ENCODE results near the gene TMC6. TPM values are rescaled to one million over a fixed set of nuclear protein-coding genes. Genes with fewer than 3 reads are reported as not detected.

Gene TMC6
- total and polyA plus RNA-seq, 2 of the 13 experiments (the other 11 are each of a cell fraction or from before 2014, with no cell fraction given), result 48.4 to 99.1 TPM

DNA sequence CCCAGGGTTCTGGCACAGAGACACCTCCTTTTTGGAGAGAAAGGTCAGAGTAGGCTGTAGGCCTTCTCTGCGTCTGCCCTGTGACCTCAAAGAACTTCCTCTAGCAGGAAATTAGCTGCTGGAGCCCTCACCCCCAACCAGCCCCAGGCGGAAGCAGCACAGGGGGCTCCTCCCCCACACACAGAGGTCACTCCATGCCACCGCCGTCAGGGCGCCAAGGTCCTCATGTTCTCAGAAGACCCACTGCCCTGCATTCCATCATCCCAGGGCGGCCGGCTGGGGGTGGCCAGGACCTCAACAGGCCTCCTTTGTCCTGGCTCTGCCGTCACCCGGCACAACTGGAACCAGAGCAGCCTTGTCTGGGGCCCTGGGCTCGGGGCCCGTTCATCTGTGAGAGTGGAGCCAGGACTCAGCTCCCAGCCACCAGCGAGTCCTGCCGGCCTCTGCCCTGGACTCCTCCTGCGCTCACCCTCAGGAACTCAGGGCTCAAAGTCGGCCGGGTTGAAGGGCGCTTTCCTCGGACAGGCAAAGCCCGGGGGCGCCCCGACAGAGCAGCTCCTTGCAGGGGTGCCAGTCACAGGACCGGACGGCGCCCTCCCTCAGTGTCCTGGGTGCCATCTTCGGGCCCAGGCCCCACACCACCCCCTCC is 1.2 kb downstream of the TMC6 start (continued):
- TF ChIP-seq, protein P1, sequence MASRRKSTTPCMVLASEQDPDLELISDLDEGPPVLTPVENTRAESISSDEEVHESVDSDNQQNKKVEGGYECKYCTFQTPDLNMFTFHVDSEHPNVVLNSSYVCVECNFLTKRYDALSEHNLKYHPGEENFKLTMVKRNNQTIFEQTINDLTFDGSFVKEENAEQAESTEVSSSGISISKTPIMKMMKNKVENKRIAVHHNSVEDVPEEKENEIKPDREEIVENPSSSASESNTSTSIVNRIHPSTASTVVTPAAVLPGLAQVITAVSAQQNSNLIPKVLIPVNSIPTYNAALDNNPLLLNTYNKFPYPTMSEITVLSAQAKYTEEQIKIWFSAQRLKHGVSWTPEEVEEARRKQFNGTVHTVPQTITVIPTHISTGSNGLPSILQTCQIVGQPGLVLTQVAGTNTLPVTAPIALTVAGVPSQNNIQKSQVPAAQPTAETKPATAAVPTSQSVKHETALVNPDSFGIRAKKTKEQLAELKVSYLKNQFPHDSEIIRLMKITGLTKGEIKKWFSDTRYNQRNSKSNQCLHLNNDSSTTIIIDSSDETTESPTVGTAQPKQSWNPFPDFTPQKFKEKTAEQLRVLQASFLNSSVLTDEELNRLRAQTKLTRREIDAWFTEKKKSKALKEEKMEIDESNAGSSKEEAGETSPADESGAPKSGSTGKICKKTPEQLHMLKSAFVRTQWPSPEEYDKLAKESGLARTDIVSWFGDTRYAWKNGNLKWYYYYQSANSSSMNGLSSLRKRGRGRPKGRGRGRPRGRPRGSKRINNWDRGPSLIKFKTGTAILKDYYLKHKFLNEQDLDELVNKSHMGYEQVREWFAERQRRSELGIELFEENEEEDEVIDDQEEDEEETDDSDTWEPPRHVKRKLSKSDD (CRISPR knock-in tag; IDR thresholded peaks at IDR 0.05; ENCODE audit: low read depth), result no peak
- TF ChIP-seq ZNF205 (CRISPR knock-in tag; IDR thresholded peaks at IDR 0.05), result 0 out of 2 replicates have a peak, but pooled peaks have one; percentile 29
- TF ChIP-seq NONO (IDR thresholded peaks at IDR 0.05), result no peak
- peak; percentile 83 for TF ChIP-seq NONO (CRISPR knock-in tag; conservative IDR thresholded peaks at IDR 0.05)
- TF ChIP-seq, protein P2, sequence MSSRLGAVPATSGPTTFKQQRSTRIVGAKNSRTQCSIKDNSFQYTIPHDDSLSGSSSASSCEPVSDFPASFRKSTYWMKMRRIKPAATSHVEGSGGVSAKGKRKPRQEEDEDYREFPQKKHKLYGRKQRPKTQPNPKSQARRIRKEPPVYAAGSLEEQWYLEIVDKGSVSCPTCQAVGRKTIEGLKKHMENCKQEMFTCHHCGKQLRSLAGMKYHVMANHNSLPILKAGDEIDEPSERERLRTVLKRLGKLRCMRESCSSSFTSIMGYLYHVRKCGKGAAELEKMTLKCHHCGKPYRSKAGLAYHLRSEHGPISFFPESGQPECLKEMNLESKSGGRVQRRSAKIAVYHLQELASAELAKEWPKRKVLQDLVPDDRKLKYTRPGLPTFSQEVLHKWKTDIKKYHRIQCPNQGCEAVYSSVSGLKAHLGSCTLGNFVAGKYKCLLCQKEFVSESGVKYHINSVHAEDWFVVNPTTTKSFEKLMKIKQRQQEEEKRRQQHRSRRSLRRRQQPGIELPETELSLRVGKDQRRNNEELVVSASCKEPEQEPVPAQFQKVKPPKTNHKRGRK (CRISPR knock-in tag; IDR thresholded peaks at IDR 0.05), result no peak
- TF ChIP-seq ARNTL (CRISPR knock-in tag; IDR thresholded peaks at IDR 0.05), result peak; percentile 87
- TF ChIP-seq ZNF563 (CRISPR knock-in tag; IDR thresholded peaks at IDR 0.05), result no peak
- no peak for TF ChIP-seq ZNF879 (CRISPR knock-in tag; IDR thresholded peaks at IDR 0.05)
- TF ChIP-seq, protein P3, sequence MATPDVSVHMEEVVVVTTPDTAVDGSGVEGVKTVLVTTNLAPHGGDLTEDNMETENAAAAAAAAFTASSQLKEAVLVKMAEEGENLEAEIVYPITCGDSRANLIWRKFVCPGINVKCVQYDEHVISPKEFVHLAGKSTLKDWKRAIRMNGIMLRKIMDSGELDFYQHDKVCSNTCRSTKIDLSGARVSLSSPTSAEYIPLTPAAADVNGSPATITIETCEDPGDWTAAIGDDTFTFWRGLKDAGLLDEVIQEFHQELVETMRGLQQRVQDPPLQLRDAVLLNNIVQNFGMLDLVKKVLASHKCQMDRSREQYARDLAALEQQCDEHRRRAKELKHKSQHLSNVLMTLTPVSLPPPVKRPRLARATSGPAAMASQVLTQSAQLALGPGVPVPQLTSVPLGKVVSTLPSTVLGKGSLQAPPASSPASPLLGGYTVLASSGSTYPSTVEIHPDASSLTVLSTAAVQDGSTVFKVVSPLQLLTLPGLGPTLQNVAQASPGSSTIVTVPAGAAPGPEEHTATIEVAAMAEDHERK (CRISPR knock-in tag; IDR thresholded peaks at IDR 0.05; ENCODE audit: low read depth), result no peak
- TF ChIP-seq ZNF703 (CRISPR knock-in tag; IDR thresholded peaks at IDR 0.05; ENCODE audit: borderline replicate concordance), result no peak
- peak; percentile 91 for TF ChIP-seq PPARG (CRISPR knock-in tag; conservative IDR thresholded peaks at IDR 0.05)
- peak; percentile 58 for TF ChIP-seq YEATS2 (CRISPR knock-in tag; IDR thresholded peaks at IDR 0.05; ENCODE audit: borderline replicate concordance)
- TF ChIP-seq, protein P4, sequence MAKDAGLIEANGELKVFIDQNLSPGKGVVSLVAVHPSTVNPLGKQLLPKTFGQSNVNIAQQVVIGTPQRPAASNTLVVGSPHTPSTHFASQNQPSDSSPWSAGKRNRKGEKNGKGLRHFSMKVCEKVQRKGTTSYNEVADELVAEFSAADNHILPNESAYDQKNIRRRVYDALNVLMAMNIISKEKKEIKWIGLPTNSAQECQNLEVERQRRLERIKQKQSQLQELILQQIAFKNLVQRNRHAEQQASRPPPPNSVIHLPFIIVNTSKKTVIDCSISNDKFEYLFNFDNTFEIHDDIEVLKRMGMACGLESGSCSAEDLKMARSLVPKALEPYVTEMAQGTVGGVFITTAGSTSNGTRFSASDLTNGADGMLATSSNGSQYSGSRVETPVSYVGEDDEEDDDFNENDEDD (CRISPR knock-in tag; IDR thresholded peaks at IDR 0.05; ENCODE audit: borderline replicate concordance), result peak; percentile 72; the same call in 1 of the 2 replicates
- peak; percentile 38; the same call in 1 of the 2 replicates for TF ChIP-seq PITX1 (CRISPR knock-in tag; IDR thresholded peaks at IDR 0.05)
- peak; percentile 75 for TF ChIP-seq IRF2 (CRISPR knock-in tag; IDR thresholded peaks at IDR 0.05)
- TF ChIP-seq ZNF891 (CRISPR knock-in tag; IDR thresholded peaks at IDR 0.05), result peak; percentile 68; the same call in 1 of the 2 replicates
- no peak for TF ChIP-seq JUN (CRISPR knock-in tag; IDR thresholded peaks at IDR 0.05)
- no peak for TF ChIP-seq ZBTB3 (CRISPR knock-in tag; IDR thresholded peaks at IDR 0.05; ENCODE audit: borderline replicate concordance, low read depth)
- 0 out of 2 replicates have a peak, but pooled peaks have one; percentile 70 for TF ChIP-seq STAT5B (CRISPR knock-in tag; IDR thresholded peaks at IDR 0.05)
- no peak for TF ChIP-seq HMGA1 (CRISPR knock-in tag; conservative IDR thresholded peaks at IDR 0.05)
- TF ChIP-seq PCBP2 (optimal IDR thresholded peaks at IDR 0.05; ENCODE audit: low read depth, low read length, poor library complexity, severe bottlenecking), result no peak
- TF ChIP-seq, protein P5, sequence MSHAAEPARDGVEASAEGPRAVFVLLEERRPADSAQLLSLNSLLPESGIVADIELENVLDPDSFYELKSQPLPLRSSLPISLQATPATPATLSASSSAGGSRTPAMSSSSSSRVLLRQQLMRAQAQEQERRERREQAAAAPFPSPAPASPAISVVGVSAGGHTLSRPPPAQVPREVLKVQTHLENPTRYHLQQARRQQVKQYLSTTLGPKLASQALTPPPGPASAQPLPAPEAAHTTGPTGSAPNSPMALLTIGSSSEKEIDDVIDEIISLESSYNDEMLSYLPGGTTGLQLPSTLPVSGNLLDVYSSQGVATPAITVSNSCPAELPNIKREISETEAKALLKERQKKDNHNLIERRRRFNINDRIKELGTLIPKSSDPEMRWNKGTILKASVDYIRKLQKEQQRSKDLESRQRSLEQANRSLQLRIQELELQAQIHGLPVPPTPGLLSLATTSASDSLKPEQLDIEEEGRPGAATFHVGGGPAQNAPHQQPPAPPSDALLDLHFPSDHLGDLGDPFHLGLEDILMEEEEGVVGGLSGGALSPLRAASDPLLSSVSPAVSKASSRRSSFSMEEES (CRISPR knock-in tag; IDR thresholded peaks at IDR 0.05), result peak; percentile 79
- TF ChIP-seq RFX1 (IDR thresholded peaks at IDR 0.05), result no peak

Measured in HepG2 (cell line).